T-helper 9 cell (primary cell): ENCODE measurements around the gene LOX.

ENCODE experiments used
- DNase-seq: peaks from one replicate; pipeline ENCODE4 v3.0.0-alpha.2; 2020

The LOX gene

DNA sequence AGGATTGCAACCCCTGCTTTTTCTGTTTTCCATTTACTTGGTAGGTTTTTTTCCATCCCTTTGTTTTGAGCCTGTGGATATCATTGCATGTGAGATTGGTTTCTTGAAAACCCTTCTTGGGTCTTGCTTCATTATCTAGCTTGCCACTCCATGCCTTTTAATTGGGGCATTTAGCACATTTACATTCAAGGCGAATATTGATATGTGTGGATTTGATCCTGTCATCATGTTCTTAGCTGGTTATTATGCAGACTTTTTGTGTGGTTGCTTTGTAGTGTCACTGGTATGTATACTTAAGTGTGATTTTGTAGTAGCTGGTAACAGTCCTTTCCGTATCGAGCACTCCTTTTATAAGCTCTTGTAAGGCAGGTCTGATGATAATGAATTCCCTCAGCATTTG, 26.5 kb downstream of the LOX start:
- DNase-seq = no peak

GRCh38 chr5:122050959-122051358, 27.1 kb downstream of the LOX start:
- DNase-seq = no peak

GRCh38 chr5:122040636-122041302, 37.3 kb downstream of the LOX start:
- DNase-seq = no peak

- DNase-seq = no peak
Observed at GRCh38 chr5:122036326-122036725, 41.7 kb downstream of the LOX start.

DNA sequence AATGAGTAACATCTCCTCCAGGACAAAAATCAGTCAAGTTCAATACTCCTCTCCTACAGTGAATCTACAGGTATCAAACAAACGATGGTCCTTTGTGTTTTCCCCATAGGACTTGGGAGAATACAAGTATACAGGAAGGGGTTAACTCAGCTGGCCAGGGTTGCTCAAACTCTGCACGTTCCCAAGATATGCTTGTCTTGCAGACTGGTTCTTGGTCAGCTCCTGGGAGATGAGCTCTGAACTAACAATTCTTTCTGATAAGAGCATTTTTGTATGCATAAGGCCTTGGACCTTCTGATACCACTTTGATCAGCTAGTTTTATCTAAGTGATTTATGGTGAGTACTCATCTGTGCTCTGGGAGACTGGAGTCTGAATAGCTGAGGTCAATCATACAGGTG, 42.1 kb downstream of the LOX start:
- no peak for DNase-seq

DNA sequence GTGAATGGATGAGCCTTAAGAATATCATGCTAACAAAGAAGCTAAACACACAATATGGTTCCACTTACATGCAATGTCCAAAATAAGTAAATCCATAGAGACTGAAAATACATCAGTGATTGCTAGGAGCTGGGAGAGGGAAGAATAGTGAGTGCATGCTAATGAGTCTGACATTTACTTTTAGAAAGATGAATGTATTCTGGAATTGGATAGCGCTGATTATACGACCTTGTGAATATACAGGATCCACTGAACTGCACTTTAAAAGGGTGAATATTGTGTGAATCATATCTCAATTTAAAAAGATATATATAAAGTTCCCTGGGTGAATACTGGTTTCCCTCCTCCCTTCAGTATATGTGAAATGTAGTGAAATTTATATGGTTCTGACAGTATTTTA, 46.2 kb downstream of the LOX start:
- DNase-seq = no peak

DNA sequence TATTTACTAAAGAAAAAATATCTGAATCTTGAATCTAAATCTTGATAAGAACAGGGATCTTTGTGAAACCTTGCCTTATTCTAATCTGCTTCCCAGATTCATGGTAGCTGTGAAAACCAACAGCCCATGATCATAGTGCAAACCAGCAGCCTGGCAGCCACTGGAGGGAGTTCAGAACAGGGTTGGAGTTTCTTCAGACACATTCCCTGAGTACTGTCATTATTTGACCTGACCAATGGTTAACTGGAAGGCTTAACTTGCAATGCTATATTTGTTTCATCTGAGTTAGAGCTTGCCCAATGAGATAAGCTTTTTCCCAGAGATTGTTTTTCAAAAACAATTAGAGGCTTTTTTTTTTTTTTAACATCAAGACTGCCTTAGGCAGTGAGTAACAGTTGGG, 47.8 kb downstream of the LOX start:
- no peak for DNase-seq

DNA sequence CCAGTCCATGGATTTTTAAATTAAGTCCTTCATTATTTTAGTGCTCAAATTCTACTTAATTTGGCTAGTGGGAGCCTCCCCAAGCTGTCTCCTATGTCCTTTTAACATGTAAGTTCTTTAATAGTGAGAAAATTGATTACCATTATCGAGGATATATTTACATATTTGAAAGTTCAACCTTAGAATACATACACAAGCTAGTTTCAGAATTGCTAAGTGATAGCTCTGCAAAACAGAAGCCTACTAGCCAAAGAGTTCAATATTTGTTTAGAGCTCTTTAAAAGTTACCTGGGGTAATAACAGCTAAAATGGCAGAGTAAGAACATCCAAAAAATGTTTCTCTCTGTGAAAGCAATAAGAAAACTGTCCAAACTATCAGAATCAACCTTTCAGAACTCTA, 48.2 kb downstream of the LOX start:
- DNase-seq = no peak

DNA sequence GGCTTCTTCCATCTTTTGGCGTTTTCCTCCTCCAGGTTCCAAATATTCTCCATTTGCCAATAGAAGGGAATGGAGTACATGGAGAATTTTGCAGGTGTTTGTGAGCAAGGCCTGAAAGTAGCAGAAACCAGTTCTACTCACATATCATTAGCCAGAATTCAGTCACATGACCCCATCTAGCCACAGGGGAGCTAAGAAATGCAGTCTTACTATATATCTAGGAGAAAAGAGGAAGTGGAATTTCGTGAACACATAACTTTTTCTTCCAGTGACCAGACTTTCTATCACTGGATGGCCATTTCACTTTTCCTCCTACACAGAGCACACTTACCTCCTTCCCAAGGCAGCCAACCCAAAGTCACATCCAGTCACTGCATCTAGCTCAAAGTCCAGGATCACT, 55.1 kb downstream of the LOX start:
- no peak for DNase-seq

DNA sequence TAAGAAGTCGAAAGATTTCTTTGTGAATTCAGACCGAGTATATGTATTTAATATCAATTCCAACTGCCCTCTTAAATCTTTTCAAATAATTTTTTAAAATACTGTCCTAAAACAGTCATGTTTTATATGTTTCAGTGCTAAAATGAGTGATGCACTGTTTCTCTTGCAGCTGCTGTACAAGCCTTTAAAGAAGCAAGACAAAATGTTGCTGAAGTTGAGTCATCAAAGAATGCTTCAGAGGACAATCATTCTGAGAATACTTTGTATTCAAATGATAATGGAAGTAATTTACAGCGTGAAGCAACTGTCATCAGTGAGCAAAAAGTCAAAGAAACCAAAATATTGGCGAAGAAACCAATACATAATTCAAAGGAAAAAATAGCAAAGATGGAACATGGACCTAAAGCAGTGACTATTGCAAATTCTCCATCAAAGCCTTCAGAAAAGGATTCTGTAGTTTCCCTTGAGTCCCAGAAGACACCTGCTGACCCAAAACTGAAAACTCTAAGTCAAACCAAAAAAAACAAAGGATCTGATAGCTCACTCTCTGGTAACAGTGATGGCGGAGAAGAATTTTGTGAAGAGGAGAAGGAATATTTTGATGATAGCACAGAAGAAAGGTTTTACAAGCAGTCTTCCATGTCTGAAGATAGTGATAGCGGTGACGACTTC, 58.0 kb downstream of the LOX start:
- no peak for DNase-seq

- DNase-seq = no peak
Observed at GRCh38 chr5:122015471-122015870, 62.6 kb downstream of the LOX start.

DNA sequence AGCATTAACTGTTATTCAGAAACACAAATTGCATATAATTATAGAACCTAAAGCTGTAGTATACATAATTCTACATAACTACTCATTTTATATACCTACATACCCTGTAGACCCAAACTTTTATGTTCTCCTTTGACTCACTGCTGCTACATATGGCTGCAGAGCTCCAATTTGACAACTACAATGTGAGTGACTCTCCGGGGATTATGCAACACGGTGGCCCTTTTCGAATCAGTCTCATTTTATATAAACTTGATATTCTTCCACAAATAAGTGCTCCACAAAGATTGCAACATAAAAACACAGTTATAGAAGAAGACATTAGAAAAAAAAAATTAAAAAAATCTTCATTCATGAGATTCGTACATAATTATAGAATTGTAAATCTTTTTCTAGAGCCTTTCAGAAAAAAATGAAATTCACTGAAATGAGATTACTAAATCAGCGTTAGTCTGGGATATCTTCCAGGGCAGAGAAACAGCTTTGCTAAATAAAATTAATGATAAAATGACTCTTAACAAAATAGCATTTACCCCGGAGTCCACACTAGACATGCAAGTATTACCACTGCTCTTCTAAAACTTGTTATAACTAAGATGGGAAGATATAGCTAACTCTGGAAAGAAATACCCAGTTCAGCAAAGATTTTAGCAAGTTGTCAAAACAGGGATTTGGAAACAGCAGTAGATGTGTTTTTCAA, 63.7 kb downstream of the LOX start:
- no peak for DNase-seq
